Measurements from ENCODE around the gene BARHL2.

Gene BARHL2

GRCh38 chr1:90671251-90671650, 45.9 kb downstream of the BARHL2 start:
- in situ Hi-C loops (cut with HindIII; ENCODE audit: low sequenced_read_pairs), result no loop called here

More at GRCh38 chr1:90671251-90671650, 45.9 kb downstream of the BARHL2 start:
- no peak for DNase-seq (ENCODE audit: low read depth, low spot score)
- TF ChIP-seq CTCF (IDR thresholded peaks at IDR 0.05; ENCODE audit: low read depth, low read length), result no peak
- H3K4me3 ChIP-seq (ENCODE audit: low read depth, low read length), result no peak overlapping the region
